Non-pigmented ciliary epithelial cell (primary cell): ENCODE measurements around the gene TPM3.
"Not testable (repeated sequence)": the region's sequence is repeated elsewhere in the genome, so short reads cannot be mapped to it uniquely, and the experiment has no call there.

Experiments
- DNase-seq: peaks from one replicate; pipeline ENCODE4 v3.0.0-alpha.2; 2010; ENCODE audit warnings: low read depth

The TPM3 gene

GRCh38 chr1:154191990-154192461 is at the start of gene TPM3:
TSS of gene TPM3 (minus strand) at chr1:154192100. CDS start at chr1:154192018, 82 bp downstream.
- no peak for DNase-seq

GRCh38 chr1:154240294-154240833 is 48.5 kb upstream of the TPM3 start:
- DNase-seq, result no peak

- no peak for DNase-seq
Observed at GRCh38 chr1:154239491-154239890, 47.6 kb upstream of the TPM3 start.

GRCh38 chr1:154237880-154238506 is 46.1 kb upstream of the TPM3 start:
- no peak for DNase-seq

- no peak for DNase-seq
Observed at GRCh38 chr1:154237435-154237834, 45.5 kb upstream of the TPM3 start.

GRCh38 chr1:154236855-154237254 is 45.0 kb upstream of the TPM3 start:
- DNase-seq, result no peak

GRCh38 chr1:154233127-154233526 is 41.2 kb upstream of the TPM3 start:
- DNase-seq, result not testable (repeated sequence)

- not testable (repeated sequence) for DNase-seq
Observed at GRCh38 chr1:154231112-154231511, 39.2 kb upstream of the TPM3 start.

- no peak for DNase-seq
Observed at GRCh38 chr1:154225370-154225769, 33.5 kb upstream of the TPM3 start.

- DNase-seq, result no peak
Observed at GRCh38 chr1:154223621-154224020, 31.7 kb upstream of the TPM3 start.

GRCh38 chr1:154222918-154223317 is 31.0 kb upstream of the TPM3 start:
- no peak for DNase-seq

GRCh38 chr1:154222518-154222917 is 30.6 kb upstream of the TPM3 start:
- no peak for DNase-seq

GRCh38 chr1:154221278-154222001 is 29.5 kb upstream of the TPM3 start:
- DNase-seq, result no peak

- DNase-seq, result no peak
Observed at GRCh38 chr1:154220970-154221277, 29.0 kb upstream of the TPM3 start.

- peak; percentile 92 for DNase-seq
Observed at GRCh38 chr1:154220071-154220969, 28.4 kb upstream of the TPM3 start, which contains the start of gene UBAP2L. TSS of gene UBAP2L (plus strand) at chr1:154220955. CDS start at chr1:154225124, 4,169 bp downstream.

GRCh38 chr1:154219541-154219940 is 27.6 kb upstream of the TPM3 start:
- DNase-seq, result no peak

GRCh38 chr1:154218545-154218944 is 26.6 kb upstream of the TPM3 start:
- no peak for DNase-seq

- no peak for DNase-seq
Observed at GRCh38 chr1:154213274-154213673, 21.4 kb upstream of the TPM3 start.

GRCh38 chr1:154212083-154212482 is 20.2 kb upstream of the TPM3 start:
- no peak for DNase-seq

- no peak for DNase-seq
Observed at GRCh38 chr1:154208677-154209388, 16.9 kb upstream of the TPM3 start.

GRCh38 chr1:154207262-154207661 is 15.4 kb upstream of the TPM3 start:
- no peak for DNase-seq

GRCh38 chr1:154206196-154206595 is 14.3 kb upstream of the TPM3 start, which contains the start of gene CFAP141:
TSS of gene CFAP141 (minus strand) at chr1:154206333. CDS start at chr1:154206307, 26 bp downstream.
- no peak for DNase-seq
